ENCODE data around the gene TP73.

The TP73 gene

DNA sequence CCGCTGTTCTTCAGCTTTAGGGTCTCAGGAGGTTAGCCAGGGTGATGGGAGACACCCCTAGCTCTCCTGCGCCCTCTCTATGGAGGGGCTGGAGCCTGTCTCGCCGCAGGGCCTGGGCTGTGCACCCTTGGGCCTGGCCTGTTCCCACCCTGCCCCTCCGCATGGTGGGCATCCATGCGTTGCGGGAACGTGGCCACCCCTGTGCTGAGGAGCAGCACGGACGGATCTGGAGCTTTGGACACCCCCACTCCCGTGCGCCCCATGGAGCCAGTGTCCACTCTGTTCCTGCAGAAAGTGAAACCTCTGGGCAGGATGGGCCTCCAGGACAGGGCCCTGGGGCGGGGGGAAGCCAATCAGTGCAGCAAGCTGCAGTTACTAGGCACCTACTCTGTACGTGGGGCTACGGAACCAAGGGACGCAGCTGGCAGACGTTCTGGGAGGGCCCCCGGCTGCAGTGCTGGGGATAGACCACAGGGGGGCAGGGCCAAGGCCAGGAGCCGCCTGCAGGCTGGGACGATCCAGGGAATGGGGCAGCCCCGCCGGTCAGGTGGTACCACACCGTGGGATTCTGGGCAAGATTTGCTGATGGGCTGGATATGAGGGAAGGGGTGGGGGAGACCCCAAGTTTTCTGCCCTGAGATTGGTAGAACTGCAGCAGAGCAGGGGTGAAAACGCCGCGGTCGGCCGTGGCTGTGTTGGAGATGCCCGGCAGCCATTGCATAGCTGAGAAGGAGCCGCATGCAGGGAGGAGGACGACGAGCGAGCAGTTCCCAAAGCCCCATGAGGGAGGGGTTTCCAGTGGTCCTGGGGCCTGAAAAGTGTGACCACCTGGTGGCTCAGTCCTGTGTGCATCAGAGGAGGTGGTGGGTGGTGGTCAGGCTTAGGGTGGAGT, 43.3 kb downstream of the TP73 start:
- H3K4me2 ChIP-seq (ENCODE audit: low read length) = peak overlapping the region; percentile 9; the same call in 1 of the 2 replicates

DNA sequence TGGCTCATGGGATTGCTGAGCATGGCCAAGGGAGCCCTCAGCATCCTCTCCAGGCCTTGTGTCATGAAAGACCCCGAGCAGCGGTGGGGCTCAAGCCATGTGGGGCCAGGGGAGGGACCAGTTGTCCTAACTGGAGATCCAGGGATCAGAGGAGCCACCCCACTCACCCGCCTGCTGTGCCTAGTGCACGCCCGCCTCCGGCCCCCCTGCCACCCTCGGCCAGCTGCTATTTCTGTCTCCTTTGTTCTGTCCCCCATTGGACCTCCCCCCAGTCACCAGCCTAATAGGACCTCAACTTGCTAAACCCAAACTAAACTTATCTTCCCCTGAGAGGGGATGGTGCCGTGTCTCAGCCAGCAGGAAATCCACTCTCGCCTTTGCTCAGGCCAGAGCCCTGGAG, 44.4 kb downstream of the TP73 start:
- H3K4me2 ChIP-seq (ENCODE audit: low read length) = no peak overlapping the region
- no peak overlapping the region for H2AFZ ChIP-seq (ENCODE audit: low read depth, low read length)
- peaks cover 16% of the 10 kb centered on the region; the same call in 1 of the 2 replicates for H3K4me1 ChIP-seq (ENCODE audit: low read length)
- peaks cover 6% of the 10 kb centered on the region; the same call in 1 of the 2 replicates for H3K27me3 ChIP-seq (ENCODE audit: low read depth, low read length)
- TF ChIP-seq, protein P1, sequence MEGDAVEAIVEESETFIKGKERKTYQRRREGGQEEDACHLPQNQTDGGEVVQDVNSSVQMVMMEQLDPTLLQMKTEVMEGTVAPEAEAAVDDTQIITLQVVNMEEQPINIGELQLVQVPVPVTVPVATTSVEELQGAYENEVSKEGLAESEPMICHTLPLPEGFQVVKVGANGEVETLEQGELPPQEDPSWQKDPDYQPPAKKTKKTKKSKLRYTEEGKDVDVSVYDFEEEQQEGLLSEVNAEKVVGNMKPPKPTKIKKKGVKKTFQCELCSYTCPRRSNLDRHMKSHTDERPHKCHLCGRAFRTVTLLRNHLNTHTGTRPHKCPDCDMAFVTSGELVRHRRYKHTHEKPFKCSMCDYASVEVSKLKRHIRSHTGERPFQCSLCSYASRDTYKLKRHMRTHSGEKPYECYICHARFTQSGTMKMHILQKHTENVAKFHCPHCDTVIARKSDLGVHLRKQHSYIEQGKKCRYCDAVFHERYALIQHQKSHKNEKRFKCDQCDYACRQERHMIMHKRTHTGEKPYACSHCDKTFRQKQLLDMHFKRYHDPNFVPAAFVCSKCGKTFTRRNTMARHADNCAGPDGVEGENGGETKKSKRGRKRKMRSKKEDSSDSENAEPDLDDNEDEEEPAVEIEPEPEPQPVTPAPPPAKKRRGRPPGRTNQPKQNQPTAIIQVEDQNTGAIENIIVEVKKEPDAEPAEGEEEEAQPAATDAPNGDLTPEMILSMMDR (IDR thresholded peaks at IDR 0.05; ENCODE audit: low read depth, low read length) = no peak
- TF ChIP-seq EZH2phosphoT487 (IDR thresholded peaks at IDR 0.05; ENCODE audit: low read depth) = no peak
- no peaks in the 10 kb centered on the region for H3K9me3 ChIP-seq (ENCODE audit: insufficient read depth, low read length)
- no peaks in the 10 kb centered on the region for H4K20me1 ChIP-seq (ENCODE audit: insufficient read depth, low read length)
- no peaks in the 10 kb centered on the region for H3K36me3 ChIP-seq (replicated peaks; ENCODE audit: low read depth, low read length)
- no peak overlapping the region for H3K27ac ChIP-seq (ENCODE audit: low read length)
- no peak overlapping the region for H3K9ac ChIP-seq (ENCODE audit: low read length)
- H3K79me2 ChIP-seq (ENCODE audit: low read length) = no peaks in the 10 kb centered on the region
- no peak overlapping the region for H3K4me3 ChIP-seq (ENCODE audit: low read length)

More for the DNA sequence above, 43.3 kb downstream of the TP73 start:
- Histone ChIP-seq H3K9me3 (ENCODE audit: insufficient read depth, low read length) (no peaks in the 10 kb centered on the region), H3K4me3 (ENCODE audit: low read length) (no peak overlapping the region), H3K27me3 (ENCODE audit: low read depth, low read length) (peaks cover 6% of the 10 kb centered on the region; the same call in 1 of the 2 replicates), H2AFZ (ENCODE audit: low read depth, low read length) (no peak overlapping the region; the same call in 1 of the 2 replicates), H3K79me2 (ENCODE audit: low read length) (no peaks in the 10 kb centered on the region), H3K4me1 (ENCODE audit: low read length) (peaks cover 16% of the 10 kb centered on the region; the same call in 1 of the 2 replicates), H3K27ac (ENCODE audit: low read length) (no peak overlapping the region), H3K36me3 (replicated peaks; ENCODE audit: low read depth, low read length) (no peaks in the 10 kb centered on the region), H4K20me1 (ENCODE audit: insufficient read depth, low read length) (no peaks in the 10 kb centered on the region), H3K9ac (ENCODE audit: low read length) (no peak overlapping the region)
- TF ChIP-seq, protein P1 (IDR thresholded peaks at IDR 0.05; ENCODE audit: low read depth, low read length) = peak; percentile 67
- no peak for TF ChIP-seq EZH2phosphoT487 (IDR thresholded peaks at IDR 0.05; ENCODE audit: low read depth)

DNA sequence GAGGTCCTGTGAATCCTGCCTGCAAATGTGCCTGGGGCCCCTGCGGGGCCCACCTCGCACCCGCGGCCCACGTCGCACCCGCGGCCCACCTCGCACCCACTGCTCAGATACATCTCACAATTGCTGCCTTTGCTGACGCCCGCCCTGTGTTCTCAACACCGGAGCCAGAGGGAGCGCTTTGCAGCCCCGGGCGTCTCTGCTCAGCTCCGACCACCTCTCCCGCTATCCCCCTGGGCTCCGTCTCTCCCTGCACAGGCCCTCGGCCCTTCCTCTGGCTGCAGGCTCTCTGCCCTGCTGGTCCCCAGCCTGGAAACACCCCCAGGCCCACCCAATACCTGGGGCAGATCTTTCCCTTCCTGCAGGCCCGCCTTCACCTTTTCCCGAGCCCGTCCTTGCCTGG, 44.8 kb downstream of the TP73 start:
- Histone ChIP-seq H3K4me1 (ENCODE audit: low read length) (peaks cover 15% of the 10 kb centered on the region; the same call in 1 of the 2 replicates), H3K27me3 (ENCODE audit: low read depth, low read length) (peaks cover 6% of the 10 kb centered on the region; the same call in 1 of the 2 replicates), H3K4me2 (ENCODE audit: low read length) (no peak overlapping the region), H3K79me2 (ENCODE audit: low read length) (no peaks in the 10 kb centered on the region), H3K4me3 (ENCODE audit: low read length) (no peak overlapping the region), H3K9me3 (ENCODE audit: insufficient read depth, low read length) (no peaks in the 10 kb centered on the region), H4K20me1 (ENCODE audit: insufficient read depth, low read length) (no peaks in the 10 kb centered on the region), H2AFZ (ENCODE audit: low read depth, low read length) (no peak overlapping the region), H3K27ac (ENCODE audit: low read length) (no peak overlapping the region), H3K36me3 (replicated peaks; ENCODE audit: low read depth, low read length) (no peaks in the 10 kb centered on the region), H3K9ac (ENCODE audit: low read length) (no peak overlapping the region)
- TF ChIP-seq, protein P1 (IDR thresholded peaks at IDR 0.05; ENCODE audit: low read depth, low read length) = no peak
- no peak for TF ChIP-seq EZH2phosphoT487 (IDR thresholded peaks at IDR 0.05; ENCODE audit: low read depth)

DNA sequence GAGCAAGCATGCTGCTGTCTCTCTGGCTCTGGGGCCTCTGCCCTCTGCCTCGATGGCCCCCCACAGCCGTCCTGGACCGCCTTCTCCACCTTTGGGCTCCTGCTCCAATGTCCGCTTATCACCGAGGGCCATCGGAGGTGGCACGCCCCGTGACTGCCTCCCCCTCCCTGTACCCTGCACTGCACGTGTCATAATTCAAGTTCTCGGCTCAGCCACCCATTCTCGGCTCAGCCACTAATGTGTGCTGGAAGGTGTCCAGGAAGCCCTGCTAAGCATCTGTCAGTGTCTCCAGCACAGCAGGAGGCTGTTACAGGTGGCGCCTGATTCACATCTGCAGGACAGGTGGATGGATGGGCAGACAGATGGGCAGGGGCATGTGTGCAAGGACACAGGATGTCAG, 45.5 kb downstream of the TP73 start:
- no peaks in the 10 kb centered on the region for H4K20me1 ChIP-seq (ENCODE audit: insufficient read depth, low read length)
- TF ChIP-seq, protein P1 (IDR thresholded peaks at IDR 0.05; ENCODE audit: low read depth, low read length) = no peak
- TF ChIP-seq EZH2phosphoT487 (IDR thresholded peaks at IDR 0.05; ENCODE audit: low read depth) = no peak

More for the DNA sequence above, 45.5 kb downstream of the TP73 start:
- H3K9ac ChIP-seq (ENCODE audit: low read length) = no peak overlapping the region
- no peak overlapping the region for H3K4me2 ChIP-seq (ENCODE audit: low read length)
- no peak overlapping the region for H3K4me3 ChIP-seq (ENCODE audit: low read length)
- no peak overlapping the region for H2AFZ ChIP-seq (ENCODE audit: low read depth, low read length)
- peaks cover 6% of the 10 kb centered on the region; the same call in 1 of the 2 replicates for H3K27me3 ChIP-seq (ENCODE audit: low read depth, low read length)
- H3K9me3 ChIP-seq (ENCODE audit: insufficient read depth, low read length) = no peaks in the 10 kb centered on the region
- no peaks in the 10 kb centered on the region for H3K79me2 ChIP-seq (ENCODE audit: low read length)
- H3K4me1 ChIP-seq (ENCODE audit: low read length) = peaks cover 8% of the 10 kb centered on the region; the same call in 1 of the 2 replicates
- H3K36me3 ChIP-seq (replicated peaks; ENCODE audit: low read depth, low read length) = no peaks in the 10 kb centered on the region
- H3K27ac ChIP-seq (ENCODE audit: low read length) = no peak overlapping the region
